Memory B cell (primary cell): Measurements from ENCODE around the gene LIPI.
A peak's percentile ranks its signal among the peaks of the same experiment; 100 is the strongest.

ENCODE experiments used
- ATAC-seq: fragments of 150-1000 bp; cut with Tn5 transposase; 2 replicates; pipeline ENCODE4 v1.10.0; 2021; ENCODE audit warnings: low read depth, mild to moderate bottlenecking, moderate library complexity
- DNase-seq, 2 donors: peaks; one replicate each; pipeline ENCODE4 v3.0.0; 2022; ENCODE audit warnings: low spot score in 2 of 2
- H3K27ac Mint-ChIP-seq: one replicate; pipeline ENCODE4 v1.8.0; 2022; ENCODE audit warnings: mild to moderate bottlenecking, moderate library complexity, mixed read lengths
- H3K27me3 Mint-ChIP-seq: one replicate; pipeline ENCODE4 v1.8.0; 2022; ENCODE audit warnings: mixed read lengths
- H3K36me3 Mint-ChIP-seq: one replicate; pipeline ENCODE4 v1.8.0; 2022; ENCODE audit warnings: mild to moderate bottlenecking, mixed read lengths
- H3K4me1 Mint-ChIP-seq: one replicate; pipeline ENCODE4 v1.8.0; 2022; ENCODE audit warnings: mixed read lengths
- H3K4me3 Mint-ChIP-seq: one replicate; pipeline ENCODE4 v1.8.0; 2022; ENCODE audit warnings: mild to moderate bottlenecking, moderate library complexity, mixed read lengths
- H3K9me3 Mint-ChIP-seq: one replicate; pipeline ENCODE4 v1.8.0; 2022; ENCODE audit warnings: mixed read lengths

LIPI gene

DNA sequence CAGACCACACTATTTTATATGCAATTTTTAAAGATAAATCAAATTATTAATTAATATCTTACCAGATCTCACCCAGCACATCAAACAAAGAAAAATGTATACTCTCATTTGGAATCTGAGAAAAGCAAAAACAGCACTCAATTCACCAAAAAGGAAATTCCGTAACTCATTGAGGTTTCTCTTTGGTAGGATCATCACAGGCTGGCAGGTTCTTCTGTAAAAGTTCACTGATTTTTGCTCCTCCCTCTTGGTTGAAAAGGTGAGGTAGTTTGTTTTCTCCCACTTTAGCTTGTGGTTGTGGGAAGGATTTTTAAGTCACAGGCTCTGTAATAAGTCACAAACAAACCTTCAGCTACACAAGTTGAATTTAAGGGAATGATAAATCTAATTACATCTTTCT, at the start of gene LIPI:
Gene LIPI (minus strand): TSS at position 218 of the 400 bp plus-strand sequence. CDS start 110 bp downstream, at position 108.
- Mint-ChIP-seq H3K9me3 (no peaks in the 10 kb centered on the region), H3K4me1 (no peaks in the 10 kb centered on the region), H3K36me3 (no peaks in the 10 kb centered on the region), H3K27me3 (peaks cover 1% of the 10 kb centered on the region), H3K27ac (no peak within 1 kb of the TSS), H3K4me3 (no peak within 1 kb of the TSS)
- ATAC-seq: no peak
- no peak for DNase-seq

GRCh38 chr21:14260174-14260764, 49.5 kb upstream of the LIPI start:
- Mint-ChIP-seq H3K9me3 (no peaks in the 10 kb centered on the region), H3K36me3 (no peaks in the 10 kb centered on the region), H3K27ac (no peak overlapping the region), H3K4me1 (no peaks in the 10 kb centered on the region), H3K4me3 (no peak overlapping the region), H3K27me3 (peaks cover 2% of the 10 kb centered on the region)
- ATAC-seq: no peak
- DNase-seq: no peak

GRCh38 chr21:14259747-14260146, 49.0 kb upstream of the LIPI start:
- H3K27ac Mint-ChIP-seq: no peak overlapping the region
- no peaks in the 10 kb centered on the region for H3K36me3 Mint-ChIP-seq
- no peaks in the 10 kb centered on the region for H3K4me1 Mint-ChIP-seq
- peaks cover 2% of the 10 kb centered on the region for H3K27me3 Mint-ChIP-seq
- ATAC-seq (peak; percentile 70), DNase-seq (peak in 1 of 2 donors; percentile 10)
- no peaks in the 10 kb centered on the region for H3K9me3 Mint-ChIP-seq
- no peak overlapping the region for H3K4me3 Mint-ChIP-seq

- no peak overlapping the region for H3K27ac Mint-ChIP-seq
- H3K4me3 Mint-ChIP-seq: no peak overlapping the region
- peaks cover 4% of the 10 kb centered on the region for H3K4me1 Mint-ChIP-seq
- DNase-seq: no peak
- peaks cover 4% of the 10 kb centered on the region for H3K9me3 Mint-ChIP-seq
- no peaks in the 10 kb centered on the region for H3K36me3 Mint-ChIP-seq
- ATAC-seq: no peak
- H3K27me3 Mint-ChIP-seq: peaks cover 10% of the 10 kb centered on the region
These were observed 40.6 kb upstream of the LIPI start for GRCh38 chr21:14251336-14251735.

GRCh38 chr21:14245711-14246110, 35.0 kb upstream of the LIPI start:
- Mint-ChIP-seq H3K9me3 (peaks cover 4% of the 10 kb centered on the region), H3K4me3 (no peak overlapping the region), H3K27me3 (peaks cover 10% of the 10 kb centered on the region), H3K4me1 (peaks cover 3% of the 10 kb centered on the region), H3K36me3 (no peaks in the 10 kb centered on the region), H3K27ac (no peak overlapping the region)
- no peak for DNase-seq
- no peak for ATAC-seq

DNA sequence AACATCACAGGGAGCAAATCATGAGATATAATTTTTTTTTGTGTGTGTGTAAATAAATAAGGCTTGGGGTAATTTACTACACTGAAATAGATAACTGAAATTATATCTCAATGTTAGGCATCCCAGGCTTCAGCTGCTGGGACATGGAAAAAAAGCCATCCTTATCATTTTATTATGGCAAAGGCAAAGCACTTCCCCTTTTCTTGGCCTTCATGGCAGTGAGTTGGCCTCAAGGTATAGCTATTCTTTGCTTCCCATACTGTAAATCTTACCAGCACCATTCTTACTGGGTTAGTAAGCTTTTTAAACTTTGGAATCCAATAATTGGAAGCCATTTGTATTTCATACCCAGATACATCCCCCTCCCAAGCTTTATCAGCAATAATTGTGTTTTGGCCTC, 34.2 kb upstream of the LIPI start:
- H3K4me1 Mint-ChIP-seq: peaks cover 3% of the 10 kb centered on the region
- no peak overlapping the region for H3K27ac Mint-ChIP-seq
- no peaks in the 10 kb centered on the region for H3K36me3 Mint-ChIP-seq
- H3K27me3 Mint-ChIP-seq: peaks cover 8% of the 10 kb centered on the region
- H3K4me3 Mint-ChIP-seq: no peak overlapping the region
- DNase-seq (no peak), ATAC-seq (no peak)
- peaks cover 2% of the 10 kb centered on the region for H3K9me3 Mint-ChIP-seq

DNA sequence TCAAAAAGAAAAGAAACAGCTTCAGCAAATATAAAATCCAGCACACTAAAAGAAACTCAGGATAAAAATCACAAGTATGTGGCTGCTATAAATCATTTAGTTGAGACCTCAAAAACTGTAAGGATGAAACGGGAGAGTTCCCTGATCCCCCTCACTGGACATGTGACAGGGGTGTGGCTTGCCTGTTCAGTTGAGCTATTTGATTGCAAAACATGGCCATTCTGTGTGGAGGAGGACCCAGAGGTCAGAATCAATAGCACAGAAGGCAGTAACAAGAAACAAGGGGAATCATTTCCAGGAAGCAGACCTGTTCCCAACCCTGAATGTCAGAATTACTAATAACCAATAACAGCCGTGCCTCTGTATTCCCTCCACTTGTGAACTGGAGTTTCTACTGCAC, 33.1 kb upstream of the LIPI start:
- H3K4me1 Mint-ChIP-seq: peaks cover 4% of the 10 kb centered on the region
- ATAC-seq (no peak), DNase-seq (no peak)
- H3K36me3 Mint-ChIP-seq: no peaks in the 10 kb centered on the region
- H3K27me3 Mint-ChIP-seq: peaks cover 8% of the 10 kb centered on the region
- no peak overlapping the region for H3K4me3 Mint-ChIP-seq
- no peaks in the 10 kb centered on the region for H3K9me3 Mint-ChIP-seq
- H3K27ac Mint-ChIP-seq: no peak overlapping the region

DNA sequence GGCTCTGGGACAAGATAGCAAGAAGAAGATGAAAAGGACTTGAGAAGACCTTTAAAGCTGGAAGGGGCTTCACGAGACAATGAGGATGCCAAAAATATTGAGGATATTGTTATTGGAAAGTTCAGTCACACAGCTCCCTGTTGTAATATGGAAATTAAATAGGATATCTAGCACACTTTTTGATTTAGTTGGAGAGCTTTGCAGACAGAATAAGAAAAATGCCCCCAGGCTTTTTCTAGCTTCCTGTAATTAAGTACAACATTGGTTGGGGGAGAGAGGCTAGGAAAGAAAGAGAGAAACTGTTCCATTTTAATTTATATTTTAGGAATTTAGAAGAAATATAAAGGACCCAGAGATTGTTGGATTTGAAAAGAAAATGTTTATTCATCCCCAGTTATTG, 32.7 kb upstream of the LIPI start:
- H3K4me3 Mint-ChIP-seq: no peak overlapping the region
- ATAC-seq (no peak), DNase-seq (no peak)
- no peaks in the 10 kb centered on the region for H3K36me3 Mint-ChIP-seq
- no peak overlapping the region for H3K27ac Mint-ChIP-seq
- H3K9me3 Mint-ChIP-seq: no peaks in the 10 kb centered on the region
- peaks cover 5% of the 10 kb centered on the region for H3K4me1 Mint-ChIP-seq
- peaks cover 8% of the 10 kb centered on the region for H3K27me3 Mint-ChIP-seq

- Mint-ChIP-seq H3K4me1 (peaks cover 5% of the 10 kb centered on the region), H3K36me3 (no peaks in the 10 kb centered on the region), H3K27ac (no peak overlapping the region), H3K4me3 (no peak overlapping the region), H3K27me3 (peaks cover 3% of the 10 kb centered on the region), H3K9me3 (no peaks in the 10 kb centered on the region)
- DNase-seq: no peak
- ATAC-seq: no peak
These were observed 30.5 kb upstream of the LIPI start for GRCh38 chr21:14241297-14241696.

- H3K4me3 Mint-ChIP-seq: no peak overlapping the region
- H3K4me1 Mint-ChIP-seq: peaks cover 2% of the 10 kb centered on the region
- H3K9me3 Mint-ChIP-seq: no peaks in the 10 kb centered on the region
- ATAC-seq (no peak), DNase-seq (no peak)
- no peaks in the 10 kb centered on the region for H3K36me3 Mint-ChIP-seq
- H3K27me3 Mint-ChIP-seq: peaks cover 10% of the 10 kb centered on the region
- H3K27ac Mint-ChIP-seq: no peak overlapping the region
These were observed 28.5 kb upstream of the LIPI start for GRCh38 chr21:14239281-14239680.

DNA sequence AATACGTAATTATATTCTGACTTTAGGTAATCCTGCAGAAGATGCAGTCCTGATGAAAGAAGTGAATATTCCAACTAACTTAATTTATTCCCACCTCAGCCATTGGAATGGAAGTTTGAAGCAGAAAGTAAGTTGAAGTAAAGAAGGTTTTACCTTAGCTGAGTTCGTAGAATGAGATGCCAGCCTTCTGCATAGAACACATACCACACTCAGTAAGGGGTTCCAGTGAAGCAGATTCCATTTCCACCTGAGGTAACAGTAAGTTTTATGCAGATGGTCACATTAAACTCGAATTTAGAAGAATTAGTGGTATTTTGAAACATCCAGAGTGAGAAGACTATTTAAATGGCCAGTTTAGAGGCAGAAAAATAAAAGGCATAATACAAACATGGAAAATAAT, 25.4 kb upstream of the LIPI start:
- ATAC-seq: no peak
- Mint-ChIP-seq H3K27me3 (peaks cover 13% of the 10 kb centered on the region), H3K4me3 (no peak overlapping the region), H3K4me1 (peaks cover 2% of the 10 kb centered on the region), H3K36me3 (no peaks in the 10 kb centered on the region), H3K9me3 (no peaks in the 10 kb centered on the region), H3K27ac (no peak overlapping the region)
- no peak for DNase-seq

DNA sequence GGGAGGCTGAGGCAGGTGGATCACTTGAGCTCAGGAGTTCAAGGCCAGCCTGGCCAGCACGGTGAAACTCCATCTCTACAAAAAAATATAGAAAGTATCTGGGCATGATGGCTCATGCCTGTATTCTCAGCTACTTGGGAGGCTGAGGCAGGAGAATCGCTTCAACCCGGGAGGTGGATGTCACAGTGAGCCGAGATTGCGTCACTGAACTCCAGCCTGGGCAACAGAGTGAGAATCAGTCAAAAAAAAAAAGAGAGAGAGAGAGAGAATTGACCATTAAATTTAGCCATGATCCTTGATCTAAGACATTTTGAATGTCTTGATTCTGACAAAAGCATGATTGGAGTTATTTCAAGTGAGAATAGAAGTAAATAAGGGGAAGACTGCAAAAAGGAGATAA, 24.3 kb upstream of the LIPI start:
- no peak overlapping the region for H3K27ac Mint-ChIP-seq
- H3K9me3 Mint-ChIP-seq: peaks cover 3% of the 10 kb centered on the region
- ATAC-seq: no peak
- no peak overlapping the region for H3K4me3 Mint-ChIP-seq
- peaks cover 13% of the 10 kb centered on the region for H3K27me3 Mint-ChIP-seq
- DNase-seq: no peak
- H3K4me1 Mint-ChIP-seq: peaks cover 2% of the 10 kb centered on the region
- no peaks in the 10 kb centered on the region for H3K36me3 Mint-ChIP-seq

DNA sequence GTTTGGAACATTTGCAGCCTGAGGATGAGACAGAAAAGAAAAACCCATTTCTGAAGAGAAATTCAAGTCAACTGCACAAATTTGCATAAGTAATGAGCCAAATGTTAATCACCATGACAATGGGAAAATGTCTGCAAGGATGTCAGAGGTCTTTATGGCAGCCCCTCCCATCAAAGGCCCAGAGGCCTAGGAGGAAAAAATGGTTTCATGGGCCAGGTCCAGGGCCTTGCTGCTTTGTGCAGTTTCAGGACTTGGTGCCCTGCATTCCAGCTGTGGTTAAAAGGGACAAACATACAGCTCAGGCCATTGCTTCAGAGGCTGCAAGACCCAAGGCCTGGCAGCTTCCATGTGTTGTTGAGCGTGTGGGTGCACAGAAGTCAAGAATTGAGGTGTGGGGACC, 18.6 kb upstream of the LIPI start:
- no peak overlapping the region for H3K4me3 Mint-ChIP-seq
- H3K36me3 Mint-ChIP-seq: peaks cover 4% of the 10 kb centered on the region
- ATAC-seq: no peak
- H3K27ac Mint-ChIP-seq: no peak overlapping the region
- peaks cover 4% of the 10 kb centered on the region for H3K27me3 Mint-ChIP-seq
- peaks cover 7% of the 10 kb centered on the region for H3K9me3 Mint-ChIP-seq
- H3K4me1 Mint-ChIP-seq: no peaks in the 10 kb centered on the region
- no peak for DNase-seq

GRCh38 chr21:14223365-14223764, 12.6 kb upstream of the LIPI start:
- peaks cover 9% of the 10 kb centered on the region for H3K36me3 Mint-ChIP-seq

DNA sequence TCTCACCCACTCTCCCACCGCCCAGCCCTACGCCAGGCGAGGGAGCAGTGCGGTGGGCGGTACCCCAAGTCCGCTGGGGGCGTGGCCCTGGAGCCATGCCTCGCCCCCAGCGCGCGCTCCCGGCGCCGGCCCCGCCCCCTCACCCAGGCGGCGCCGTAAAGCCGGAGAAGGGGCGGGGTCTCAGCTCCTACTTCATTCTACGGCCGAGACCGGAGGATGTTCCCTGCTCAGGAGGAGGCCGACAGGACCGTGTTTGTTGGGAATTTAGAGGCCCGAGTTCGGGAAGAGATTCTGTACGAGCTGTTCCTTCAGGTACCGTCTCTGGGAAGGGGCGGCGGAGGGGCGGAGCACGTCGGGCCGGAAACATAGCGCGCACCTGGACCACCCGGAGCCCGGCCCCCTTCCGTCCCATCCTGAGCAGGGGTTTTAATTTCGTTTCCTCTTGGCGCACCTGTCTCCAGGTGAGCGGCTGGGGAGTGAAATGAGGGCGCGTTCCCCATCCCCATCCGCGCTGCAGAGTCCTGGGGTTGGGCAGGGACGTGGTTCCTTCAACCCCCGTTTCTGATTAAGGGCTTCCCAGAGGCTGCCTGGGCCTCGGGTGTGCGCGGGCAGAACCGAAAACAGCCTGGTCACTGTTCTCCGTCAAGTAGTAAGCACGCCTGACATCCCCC, 5.4 kb upstream of the LIPI start, which contains the start of gene RBM11:
Gene RBM11 (plus strand): TSS at position 187 of the 671 bp plus-strand sequence. CDS start 30 bp downstream, at position 217.
- H3K4me3 Mint-ChIP-seq: peak within 1 kb of the TSS; percentile 88
- ATAC-seq (peak; percentile 95), DNase-seq (peak; percentile 72 to 75)
- no peaks in the 10 kb centered on the region for H3K9me3 Mint-ChIP-seq
- no peaks in the 10 kb centered on the region for H3K4me1 Mint-ChIP-seq
- peaks cover 1% of the 10 kb centered on the region for H3K27me3 Mint-ChIP-seq
- H3K27ac Mint-ChIP-seq: no peak within 1 kb of the TSS
- H3K36me3 Mint-ChIP-seq: no peaks in the 10 kb centered on the region

More at GRCh38 chr21:14223365-14223764, 12.6 kb upstream of the LIPI start:
- Mint-ChIP-seq H3K27ac (no peak overlapping the region), H3K27me3 (no peaks in the 10 kb centered on the region), H3K4me3 (no peak overlapping the region), H3K9me3 (no peaks in the 10 kb centered on the region), H3K4me1 (no peaks in the 10 kb centered on the region)
- ATAC-seq: no peak
- DNase-seq: no peak
